ENCODE measurements around the gene PRICKLE1. TPM values are rescaled to one million over a fixed set of nuclear protein-coding genes. Genes with fewer than 3 reads are reported as not detected.

The PRICKLE1 gene
- total and polyA plus RNA-seq, 2 of the 13 experiments (the other 11 are each of a cell fraction or from before 2014, with no cell fraction given) = not detected

DNA sequence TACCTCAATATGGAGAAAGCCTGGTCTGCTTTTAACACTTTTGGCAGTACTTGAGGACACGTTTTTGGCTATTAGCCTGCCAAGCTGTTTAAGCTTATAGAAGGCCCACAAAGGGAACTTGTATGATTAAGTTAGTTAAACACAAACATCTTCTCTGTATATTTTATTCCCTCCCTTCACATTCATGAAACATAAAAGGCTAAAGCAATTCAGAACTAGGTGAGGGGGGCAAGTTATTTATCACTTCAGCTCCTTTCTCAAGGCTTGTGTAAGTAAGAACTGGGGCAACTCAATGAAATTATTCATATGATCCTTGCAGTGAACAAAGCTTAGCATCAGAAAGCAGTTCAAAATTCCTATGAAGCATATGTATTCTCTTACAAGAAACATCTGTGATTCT lies 7.5 kb downstream of the PRICKLE1 start:
- H3K4me2 ChIP-seq (ENCODE audit: low read depth, low read length) = no peak overlapping the region
- ChIA-PET POLR2A (no interaction called here), CTCF (ENCODE audit: low intra/inter-chr PET ratio, low total read pairs) (no interaction called here)

DNA sequence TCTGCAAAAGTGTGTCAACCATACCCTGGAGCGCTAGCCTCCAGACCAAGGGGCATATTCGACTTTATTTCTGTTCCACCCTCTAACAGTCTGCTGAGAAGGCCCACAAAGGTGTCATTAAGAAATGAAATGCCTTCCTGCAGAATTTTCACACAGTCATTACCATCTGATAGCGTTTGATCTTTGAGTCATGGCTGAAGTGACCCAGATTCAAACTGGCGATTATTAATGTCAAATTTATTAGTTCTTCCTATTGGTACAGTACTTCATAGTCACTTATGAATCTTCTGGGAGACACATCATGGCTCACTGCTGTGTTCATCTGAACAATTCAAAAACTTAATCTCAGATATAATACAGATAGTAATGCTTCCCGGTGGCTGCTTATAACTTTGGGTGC lies 13.2 kb downstream of the PRICKLE1 start:
- no peak overlapping the region for H3K4me2 ChIP-seq (ENCODE audit: low read depth, low read length)
- H3K27me3 ChIP-seq (ENCODE audit: control insufficient read depth in 1 of 2, insufficient read depth in 2 of 2, low read length in 2 of 2) = peaks cover 0 to 6% of the 10 kb centered on the region in 2 experiments; a peak in 2 of 5 replicates
- H3K4me1 ChIP-seq (ENCODE audit: insufficient read depth, low read length) = no peaks in the 10 kb centered on the region
- intact Hi-C loops (cut with micrococcal nuclease; ENCODE audit: unreplicated experiment) (no loop called here), in situ Hi-C loops (cut with HindIII; ENCODE audit: extremely low pct_ligation_motif_present, low pct_unique_long_range_greater_than_20kb) (no loop called here)
- BruUV-seq (replicated peaks) = no TSS peak
- no peaks in the 10 kb centered on the region for H3K9me3 ChIP-seq (ENCODE audit: low read length)
- no peaks in the 10 kb centered on the region for H4K20me1 ChIP-seq (ENCODE audit: insufficient read depth, low read length)
- H3K4me3 ChIP-seq (replicated peaks in 1 of 3; ENCODE audit: insufficient read depth in 1 of 3, low read depth in 2 of 3, low read length in 3 of 3) = no peak overlapping the region
- TF ChIP-seq JUN (CRISPR knock-in tag; IDR thresholded peaks at IDR 0.05) = no peak
- TF ChIP-seq PLRG1 (conservative IDR thresholded peaks at IDR 0.05) = no peak
- no peak for TF ChIP-seq CBX1 (IDR thresholded peaks at IDR 0.05; ENCODE audit: low read depth)
- TF ChIP-seq ZNF746 (CRISPR knock-in tag; IDR thresholded peaks at IDR 0.05) = no peak
- TF ChIP-seq SOX5 (CRISPR knock-in tag; IDR thresholded peaks at IDR 0.05; ENCODE audit: borderline replicate concordance) = no peak
- TF ChIP-seq DDIT3 (CRISPR knock-in tag; IDR thresholded peaks at IDR 0.05) = no peak
- TF ChIP-seq FOXP4 (CRISPR knock-in tag; IDR thresholded peaks at IDR 0.05) = no peak
- no peak overlapping the region for H3K27ac ChIP-seq (ENCODE audit: extremely low read length, insufficient read depth, low read length)
- 14% methylated on average over 5 of the region's 5 CpGs for WGBS (ENCODE audit: low lambda C conversion rate)
- H3K36me3 ChIP-seq (replicated peaks in 1 of 2; ENCODE audit: control insufficient read depth in 1 of 2, insufficient read depth in 2 of 2, low read length in 2 of 2) = no peaks in the 10 kb centered on the region
- H3K79me2 ChIP-seq (ENCODE audit: insufficient read depth, low read length) = no peaks in the 10 kb centered on the region
- ATAC-seq (no peak), DNase-seq (ENCODE audit: low spot score) (no peak), FAIRE-seq (no peak)
- CTCF ChIA-PET (ENCODE audit: low intra/inter-chr PET ratio, low total read pairs) = no interaction called here
- H2AFZ ChIP-seq (ENCODE audit: low read length) = no peak overlapping the region
- POLR2A ChIA-PET = no interaction called here
- H3K9ac ChIP-seq (ENCODE audit: insufficient read depth, low read depth, low read length) = no peak overlapping the region

More for the DNA sequence above, 7.5 kb downstream of the PRICKLE1 start:
- DNase-seq (ENCODE audit: low spot score) (no peak), FAIRE-seq (no peak), ATAC-seq (no peak)
- Histone ChIP-seq H3K27ac (ENCODE audit: extremely low read length, insufficient read depth, low read length) (no peak overlapping the region), H3K27me3 (ENCODE audit: control insufficient read depth in 1 of 2, insufficient read depth in 2 of 2, low read length in 2 of 2) (peaks cover 0 to 9% of the 10 kb centered on the region in 2 experiments; a peak in 2 of 5 replicates), H2AFZ (ENCODE audit: low read length) (no peak overlapping the region), H3K79me2 (ENCODE audit: insufficient read depth, low read length) (no peaks in the 10 kb centered on the region), H3K9me3 (ENCODE audit: low read length) (no peaks in the 10 kb centered on the region), H4K20me1 (ENCODE audit: insufficient read depth, low read length) (no peaks in the 10 kb centered on the region), H3K4me1 (ENCODE audit: insufficient read depth, low read length) (peaks cover under 1% of the 10 kb centered on the region; the same call in 1 of the 2 replicates), H3K9ac (ENCODE audit: insufficient read depth, low read depth, low read length) (no peak overlapping the region), H3K36me3 (replicated peaks in 1 of 2; ENCODE audit: control insufficient read depth in 1 of 2, insufficient read depth in 2 of 2, low read length in 2 of 2) (no peaks in the 10 kb centered on the region), H3K4me3 (replicated peaks in 1 of 3; ENCODE audit: insufficient read depth in 1 of 3, low read depth in 2 of 3, low read length in 3 of 3) (no peak overlapping the region)
- intact Hi-C loops (cut with micrococcal nuclease; ENCODE audit: unreplicated experiment) (no loop called here), in situ Hi-C loops (cut with HindIII; ENCODE audit: extremely low pct_ligation_motif_present, low pct_unique_long_range_greater_than_20kb) (no loop called here)
- WGBS (ENCODE audit: low lambda C conversion rate) = 0% methylated on average over 1 of the region's 1 CpG
- TF ChIP-seq TEAD3 (CRISPR knock-in tag; optimal IDR thresholded peaks at IDR 0.05; ENCODE audit: borderline replicate concordance) (no peak), MZF1 (CRISPR knock-in tag; IDR thresholded peaks at IDR 0.05; ENCODE audit: borderline replicate concordance) (no peak), ZNF124 (CRISPR knock-in tag; IDR thresholded peaks at IDR 0.05) (no peak), ZNF235 (CRISPR knock-in tag; IDR thresholded peaks at IDR 0.05; ENCODE audit: borderline replicate concordance) (no peak), IRX3 (CRISPR knock-in tag; IDR thresholded peaks at IDR 0.05; ENCODE audit: borderline replicate concordance, low read depth) (no peak)
- TF ChIP-seq, protein P1, sequence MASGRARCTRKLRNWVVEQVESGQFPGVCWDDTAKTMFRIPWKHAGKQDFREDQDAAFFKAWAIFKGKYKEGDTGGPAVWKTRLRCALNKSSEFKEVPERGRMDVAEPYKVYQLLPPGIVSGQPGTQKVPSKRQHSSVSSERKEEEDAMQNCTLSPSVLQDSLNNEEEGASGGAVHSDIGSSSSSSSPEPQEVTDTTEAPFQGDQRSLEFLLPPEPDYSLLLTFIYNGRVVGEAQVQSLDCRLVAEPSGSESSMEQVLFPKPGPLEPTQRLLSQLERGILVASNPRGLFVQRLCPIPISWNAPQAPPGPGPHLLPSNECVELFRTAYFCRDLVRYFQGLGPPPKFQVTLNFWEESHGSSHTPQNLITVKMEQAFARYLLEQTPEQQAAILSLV (CRISPR knock-in tag; IDR thresholded peaks at IDR 0.05; ENCODE audit: borderline replicate concordance) = no peak
- BruUV-seq (replicated peaks) = no TSS peak
